Esophagus muscularis mucosa (tissue), 3 donors: ENCODE data around the gene GMDS.

Experiments
- CTCF ChIP-seq, 3 experiments: fragments of 200-600 bp in 2 of 3; fragments of 450-650 bp in 1 of 3; sonication (generic) in 2 of 3; IDR thresholded peaks; one replicate each; pipeline ENCODE4 v1.5.1; 2017 to 2019; ENCODE audit warnings: antibody characterized with exemption in 3 of 3, mild to moderate bottlenecking in 2 of 3, moderate library complexity in 1 of 3
- POLR2A ChIP-seq: fragments of 450-650 bp; IDR thresholded peaks from one replicate; pipeline ENCODE4 v1.6.1; 2017; ENCODE audit warnings: antibody characterized with exemption, moderate library complexity, mild to moderate bottlenecking, low read depth
- POLR2AphosphoS5 ChIP-seq, 2 donors: sonication (generic); formaldehyde crosslinking; IDR thresholded peaks; one replicate each; pipeline ENCODE4 v1.6.1; 2017; ENCODE audit warnings: antibody characterized with exemption in 2 of 2

- TF ChIP-seq CTCF (IDR thresholded peaks at IDR 0.05) (no peak), POLR2A (no peak), POLR2AphosphoS5 (IDR thresholded peaks at IDR 0.05) (no peak)
These were observed 63.8 kb downstream of the GMDS start for GRCh38 chr6:2181567-2181966.
